Measurements from ENCODE around the gene EMC9.

Gene EMC9

DNA sequence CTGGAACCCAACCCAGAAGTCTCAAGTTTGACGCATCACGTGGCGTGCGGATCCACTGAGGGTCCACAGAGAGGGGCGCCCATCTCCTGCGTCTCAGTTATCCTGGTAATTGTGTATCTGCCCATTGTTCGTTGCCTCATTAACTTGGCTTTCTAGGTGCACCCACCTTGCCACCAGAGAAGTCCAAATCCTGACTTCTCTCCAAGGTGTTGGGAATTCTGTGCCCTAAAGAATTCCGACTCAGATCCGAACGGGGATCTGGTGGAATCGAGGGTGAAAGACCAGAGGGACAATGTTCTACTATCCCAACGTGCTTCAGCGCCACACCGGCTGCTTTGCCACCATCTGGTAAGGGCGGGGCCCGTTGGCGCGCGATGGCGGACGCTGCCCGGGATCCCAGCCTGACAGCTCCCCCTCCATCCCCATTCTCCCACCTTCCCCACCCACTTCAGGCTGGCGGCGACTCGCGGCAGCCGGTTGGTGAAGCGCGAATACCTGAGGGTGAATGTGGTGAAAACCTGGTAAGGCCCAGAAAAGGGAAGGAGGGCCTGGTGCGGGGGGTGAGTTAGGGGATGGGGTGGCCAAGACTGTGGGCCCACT lies 31.0 kb upstream of the EMC9 start:
- H3K4me2 ChIP-seq, result no peak overlapping the region
- TF ChIP-seq, protein P1, sequence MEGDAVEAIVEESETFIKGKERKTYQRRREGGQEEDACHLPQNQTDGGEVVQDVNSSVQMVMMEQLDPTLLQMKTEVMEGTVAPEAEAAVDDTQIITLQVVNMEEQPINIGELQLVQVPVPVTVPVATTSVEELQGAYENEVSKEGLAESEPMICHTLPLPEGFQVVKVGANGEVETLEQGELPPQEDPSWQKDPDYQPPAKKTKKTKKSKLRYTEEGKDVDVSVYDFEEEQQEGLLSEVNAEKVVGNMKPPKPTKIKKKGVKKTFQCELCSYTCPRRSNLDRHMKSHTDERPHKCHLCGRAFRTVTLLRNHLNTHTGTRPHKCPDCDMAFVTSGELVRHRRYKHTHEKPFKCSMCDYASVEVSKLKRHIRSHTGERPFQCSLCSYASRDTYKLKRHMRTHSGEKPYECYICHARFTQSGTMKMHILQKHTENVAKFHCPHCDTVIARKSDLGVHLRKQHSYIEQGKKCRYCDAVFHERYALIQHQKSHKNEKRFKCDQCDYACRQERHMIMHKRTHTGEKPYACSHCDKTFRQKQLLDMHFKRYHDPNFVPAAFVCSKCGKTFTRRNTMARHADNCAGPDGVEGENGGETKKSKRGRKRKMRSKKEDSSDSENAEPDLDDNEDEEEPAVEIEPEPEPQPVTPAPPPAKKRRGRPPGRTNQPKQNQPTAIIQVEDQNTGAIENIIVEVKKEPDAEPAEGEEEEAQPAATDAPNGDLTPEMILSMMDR (conservative IDR thresholded peaks at IDR 0.05; ENCODE audit: low read depth, low read length), result no peak
- H3K36me3 ChIP-seq (ENCODE audit: insufficient read depth), result no peaks in the 10 kb centered on the region
- H3K9ac ChIP-seq, result no peak overlapping the region
- no peaks in the 10 kb centered on the region for H3K27me3 ChIP-seq (ENCODE audit: insufficient read depth, low read depth)
- H3K4me3 ChIP-seq (IDR thresholded peaks at IDR 0.05; ENCODE audit: insufficient read depth, low read depth, low read length), result no peak overlapping the region
- no peak overlapping the region for H3K27ac ChIP-seq
- H4K20me1 ChIP-seq (ENCODE audit: insufficient read depth), result no peaks in the 10 kb centered on the region
- peaks cover 6% of the 10 kb centered on the region for H3K4me1 ChIP-seq (ENCODE audit: low read depth, poor library complexity, severe bottlenecking)
- no peak overlapping the region for H2AFZ ChIP-seq (ENCODE audit: low read depth)
- no peaks in the 10 kb centered on the region for H3K79me2 ChIP-seq (ENCODE audit: insufficient read depth, low read depth)

DNA sequence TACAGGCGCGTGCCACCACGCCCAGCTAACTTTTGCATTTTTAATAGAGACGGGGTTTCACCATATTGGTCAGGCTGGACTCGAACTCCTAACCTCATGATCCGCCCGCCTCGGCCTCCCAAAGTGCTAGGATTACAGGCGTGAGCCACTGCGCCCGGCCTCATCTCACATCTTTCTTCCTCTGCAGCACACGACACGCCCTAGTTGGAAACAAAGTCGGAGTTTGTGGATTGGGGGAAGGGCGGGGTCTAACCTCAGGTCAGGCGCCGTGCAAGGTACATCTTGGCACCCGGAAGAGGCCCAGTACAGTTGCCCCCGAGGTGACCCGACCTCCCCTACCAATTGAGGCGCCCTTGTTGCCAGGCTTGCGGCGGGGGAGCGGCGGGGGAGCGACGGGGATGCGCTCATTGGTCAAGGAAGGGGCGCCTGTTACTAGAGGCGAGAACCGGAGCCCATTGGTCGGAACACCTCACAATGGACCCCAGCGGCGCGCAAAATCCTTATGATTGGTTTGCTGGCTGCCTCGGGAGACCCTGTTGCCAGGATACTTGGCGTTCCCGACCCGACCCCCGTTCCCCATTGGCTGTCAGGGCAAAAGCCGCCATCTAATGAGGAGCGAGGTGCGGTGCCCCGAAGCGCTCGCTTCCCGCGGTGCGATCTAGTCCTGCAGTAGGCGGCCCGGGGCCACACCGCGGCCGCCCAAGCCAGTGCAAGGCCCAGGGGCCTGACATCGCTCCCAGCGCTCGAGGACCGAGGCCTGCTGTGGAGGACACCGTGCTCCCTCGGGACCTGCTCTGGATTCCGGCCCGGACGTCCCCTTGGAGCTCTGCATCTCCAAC lies 30.2 kb upstream of the EMC9 start, which contains the start of gene REC8:
Gene REC8 (plus strand): TSS at position 659 of the 839 bp plus-strand sequence. CDS start 473 bp downstream, outside the sequence.
- Histone ChIP-seq H2AFZ (ENCODE audit: low read depth) (no peak within 1 kb of the TSS), H4K20me1 (ENCODE audit: insufficient read depth) (no peaks in the 10 kb centered on the region), H3K79me2 (ENCODE audit: insufficient read depth, low read depth) (no peaks in the 10 kb centered on the region), H3K4me1 (ENCODE audit: low read depth, poor library complexity, severe bottlenecking) (peaks cover 8% of the 10 kb centered on the region), H3K36me3 (ENCODE audit: insufficient read depth) (no peaks in the 10 kb centered on the region), H3K27ac (no peak within 1 kb of the TSS), H3K9ac (no peak within 1 kb of the TSS), H3K27me3 (ENCODE audit: insufficient read depth, low read depth) (no peaks in the 10 kb centered on the region), H3K4me3 (IDR thresholded peaks at IDR 0.05; ENCODE audit: insufficient read depth, low read depth, low read length) (no peak within 1 kb of the TSS), H3K4me2 (no peak within 1 kb of the TSS)
- TF ChIP-seq, protein P1 (conservative IDR thresholded peaks at IDR 0.05; ENCODE audit: low read depth, low read length), result no peak

DNA sequence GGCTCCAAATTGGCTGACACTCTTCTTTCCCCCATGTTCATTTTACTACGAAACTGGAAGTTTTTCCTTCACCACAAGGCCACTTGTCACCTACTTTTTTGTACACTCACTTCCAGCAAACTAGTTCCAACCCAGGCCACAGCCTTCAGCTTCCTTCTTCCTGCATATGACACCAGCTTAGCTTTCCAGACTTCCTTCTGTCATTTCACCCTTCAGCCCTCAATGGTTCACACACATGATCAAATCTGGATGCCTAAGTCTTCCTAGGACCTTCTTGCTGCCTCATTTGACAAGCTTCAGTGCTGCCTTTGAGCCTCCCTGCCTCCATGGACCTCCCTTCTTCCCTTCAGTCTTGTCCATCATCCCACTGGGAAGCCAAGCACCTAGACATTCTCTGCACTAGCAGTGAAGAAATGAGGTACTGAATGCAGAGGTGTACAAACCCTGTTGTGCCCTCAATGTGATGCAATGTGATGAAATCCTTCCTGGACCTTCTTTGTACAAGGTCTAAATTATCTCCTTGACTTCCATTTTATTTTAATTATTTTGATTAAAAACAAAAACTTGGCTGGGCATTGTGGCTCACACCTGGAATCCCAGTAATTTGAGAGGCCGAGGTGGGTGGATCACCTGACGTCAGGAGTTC lies 26.2 kb upstream of the EMC9 start:
- H3K27ac ChIP-seq, result no peak overlapping the region
- H3K4me1 ChIP-seq (ENCODE audit: low read depth, poor library complexity, severe bottlenecking), result peaks cover 8% of the 10 kb centered on the region
- H4K20me1 ChIP-seq (ENCODE audit: insufficient read depth), result no peaks in the 10 kb centered on the region
- TF ChIP-seq, protein P1 (conservative IDR thresholded peaks at IDR 0.05; ENCODE audit: low read depth, low read length), result no peak
- H3K4me3 ChIP-seq (IDR thresholded peaks at IDR 0.05; ENCODE audit: insufficient read depth, low read depth, low read length), result no peak overlapping the region
- no peaks in the 10 kb centered on the region for H3K79me2 ChIP-seq (ENCODE audit: insufficient read depth, low read depth)
- no peak overlapping the region for H3K9ac ChIP-seq
- H2AFZ ChIP-seq (ENCODE audit: low read depth), result no peak overlapping the region
- no peaks in the 10 kb centered on the region for H3K27me3 ChIP-seq (ENCODE audit: insufficient read depth, low read depth)
- no peaks in the 10 kb centered on the region for H3K36me3 ChIP-seq (ENCODE audit: insufficient read depth)
- no peak overlapping the region for H3K4me2 ChIP-seq

DNA sequence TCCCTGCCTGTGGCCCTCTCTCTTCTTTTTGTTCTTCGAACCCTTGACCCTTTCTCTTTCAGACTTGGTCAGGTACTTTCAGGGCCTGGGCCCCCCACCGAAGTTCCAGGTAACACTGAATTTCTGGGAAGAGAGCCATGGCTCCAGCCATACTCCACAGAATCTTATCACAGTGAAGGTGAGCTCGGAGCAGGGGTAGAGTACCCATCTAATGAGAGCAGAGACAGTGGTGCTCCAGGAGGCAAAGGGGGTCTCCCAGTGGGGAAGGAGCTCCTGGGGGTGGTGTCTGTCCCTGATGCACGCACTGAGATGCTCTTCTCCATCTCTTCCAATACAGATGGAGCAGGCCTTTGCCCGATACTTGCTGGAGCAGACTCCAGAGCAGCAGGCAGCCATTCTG lies 24.4 kb upstream of the EMC9 start:
- Histone ChIP-seq H3K27me3 (ENCODE audit: insufficient read depth, low read depth) (no peaks in the 10 kb centered on the region), H3K79me2 (ENCODE audit: insufficient read depth, low read depth) (no peaks in the 10 kb centered on the region), H3K9ac (no peak overlapping the region), H3K27ac (no peak overlapping the region), H3K4me2 (no peak overlapping the region), H4K20me1 (ENCODE audit: insufficient read depth) (no peaks in the 10 kb centered on the region), H3K36me3 (ENCODE audit: insufficient read depth) (no peaks in the 10 kb centered on the region), H3K4me1 (ENCODE audit: low read depth, poor library complexity, severe bottlenecking) (peaks cover 17% of the 10 kb centered on the region), H3K4me3 (IDR thresholded peaks at IDR 0.05; ENCODE audit: insufficient read depth, low read depth, low read length) (no peak overlapping the region), H2AFZ (ENCODE audit: low read depth) (no peak overlapping the region)
- TF ChIP-seq, protein P1 (conservative IDR thresholded peaks at IDR 0.05; ENCODE audit: low read depth, low read length), result no peak
